ENCODE results near the gene KIF15. TPM values are rescaled to one million over a fixed set of nuclear protein-coding genes. Genes with fewer than 3 reads are reported as not detected.

Gene KIF15
- total and polyA plus RNA-seq, 11 donors = 0.16 to 3.0 (median 0.65) TPM; not detected in 1

- DNase-seq = no peak
- Histone ChIP-seq H3K27ac (no peak overlapping the region), H3K9me3 (no peaks in the 10 kb centered on the region), H3K36me3 (peaks cover 0 to 7% (median 0%) of the 10 kb centered on the region in 9 donors), H3K27me3 (no peaks in the 10 kb centered on the region), H3K4me3 (no peak overlapping the region), H3K4me1 (no peaks in the 10 kb centered on the region)
- intact Hi-C loops (cut with DNase I) = no loop called here
- TF ChIP-seq CTCF (IDR thresholded peaks at IDR 0.05) = no peak
- no peak for TF ChIP-seq POLR2A (IDR thresholded peaks at IDR 0.05)
- WGBS, 4 donors = 87 to 93% (median 90%) methylated on average over 2 of the region's 2 CpGs
- ATAC-seq = no peak
Measured at GRCh38 chr3:44825264-44825925, 63.8 kb downstream of the KIF15 start.

GRCh38 chr3:44827196-44827595 is 65.6 kb downstream of the KIF15 start:
- Histone ChIP-seq H3K27ac (no peak overlapping the region), H3K4me3 (no peak overlapping the region), H3K9me3 (no peaks in the 10 kb centered on the region), H3K4me1 (no peaks in the 10 kb centered on the region), H3K27me3 (no peaks in the 10 kb centered on the region), H3K36me3 (peaks cover 0 to 19% (median 0%) of the 10 kb centered on the region in 9 donors)
- DNase-seq (no peak), ATAC-seq (no peak)
- WGBS, 4 donors = 86 to 92% (median 90%) methylated on average over 3 of the region's 3 CpGs
- intact Hi-C loops (cut with DNase I) = no loop called here
- no peak for TF ChIP-seq POLR2A (IDR thresholded peaks at IDR 0.05)
- TF ChIP-seq CTCF (IDR thresholded peaks at IDR 0.05) = no peak

GRCh38 chr3:44831232-44831631 is 69.6 kb downstream of the KIF15 start:
- Histone ChIP-seq H3K4me3 (no peak overlapping the region), H3K4me1 (no peaks in the 10 kb centered on the region), H3K9me3 (peaks cover 0 to 9% (median 0%) of the 10 kb centered on the region in 12 donors), H3K27ac (no peak overlapping the region), H3K27me3 (no peaks in the 10 kb centered on the region), H3K36me3 (peaks cover 0 to 19% (median 0%) of the 10 kb centered on the region in 9 donors)
- 76 to 85% (median 80%) methylated on average over 5 of the region's 5 CpGs for WGBS, 4 donors
- TF ChIP-seq POLR2A (IDR thresholded peaks at IDR 0.05) = no peak
- no peak for TF ChIP-seq CTCF (IDR thresholded peaks at IDR 0.05)
- ATAC-seq = no peak
- intact Hi-C loops (cut with DNase I) = no loop called here
- no peak for DNase-seq

GRCh38 chr3:44832032-44832431 is 70.4 kb downstream of the KIF15 start:
- H3K9me3 ChIP-seq = peaks cover 0 to 15% (median 6%) of the 10 kb centered on the region in 12 donors
- peaks cover 0 to 15% (median 0%) of the 10 kb centered on the region in 9 donors for H3K36me3 ChIP-seq
- no peaks in the 10 kb centered on the region for H3K27me3 ChIP-seq
- TF ChIP-seq CTCF (IDR thresholded peaks at IDR 0.05) (no peak), POLR2A (IDR thresholded peaks at IDR 0.05) (no peak)
- H3K4me3 ChIP-seq = no peak overlapping the region
- DNase-seq = no peak
- 36 to 64% (median 48%) methylated on average over 1 of the region's 1 CpG for WGBS, 4 donors
- intact Hi-C loops (cut with DNase I) = no loop called here
- H3K4me1 ChIP-seq = no peaks in the 10 kb centered on the region
- H3K27ac ChIP-seq = no peak overlapping the region
- ATAC-seq = peak in 3 of 4 donors; percentile 46 to 62 (median 48)

Measured in heart left ventricle (tissue), 16 donors.